Myometrial cell (primary cell): ENCODE data around the gene C1QL3. TPM values are rescaled to one million over a fixed set of nuclear protein-coding genes. Genes with fewer than 3 reads are reported as not detected.

Source experiments
- total RNA-seq: library from RNA; depleted of rRNA; stranded (reverse); fragments of >200 nt; gene quantifications from 2 replicates; pipeline ENCODE4 v1.2.3, GENCODE V29; 2015

C1QL3 gene
- total RNA-seq = not detected in 2 replicates

GRCh38 chr10:16521311-16522016, at the start of gene C1QL3:
C1QL3 (minus strand) TSS chr10:16521879; CDS start chr10:16521065, 814 bp downstream.

Other genes starting within 250 kb of the C1QL3 start
- gene PTER, start 84.9 kb downstream of the C1QL3 start, total RNA-seq = 6.1 and 9.7 TPM in 2 replicates